NCI-H2227 (cell line): Measurements from ENCODE around the gene C9orf85.

ENCODE experiments used
- DNase-seq: peaks from one replicate; lab custom pipeline; 2025; ENCODE audit not compliant: unreplicated experiment; lab: John Stamatoyannopoulos, UW

Gene C9orf85

GRCh38 chr9:71901695-71902597, 9.5 kb upstream of the C9orf85 start:
- DNase-seq: no peak

- no peak for DNase-seq
Measured at GRCh38 chr9:71904076-71904475, 7.4 kb upstream of the C9orf85 start.

- DNase-seq: no peak
Measured at GRCh38 chr9:71908825-71909224, 2.6 kb upstream of the C9orf85 start.

- DNase-seq: peak; percentile 60
Measured at GRCh38 chr9:71909887-71910649, 1.4 kb upstream of the C9orf85 start.

GRCh38 chr9:71910650-71911060, 784 bp upstream of the C9orf85 start:
- peak; percentile 72 for DNase-seq

- DNase-seq: no peak
Measured at GRCh38 chr9:71911908-71912335, 483 bp downstream of the C9orf85 start.

- no peak for DNase-seq
Measured at GRCh38 chr9:71915495-71915894, 4.1 kb downstream of the C9orf85 start.

- no peak for DNase-seq
Measured at GRCh38 chr9:71916834-71917534, 5.5 kb downstream of the C9orf85 start.

- DNase-seq: no peak
Measured at GRCh38 chr9:71918419-71918818, 7.0 kb downstream of the C9orf85 start.

GRCh38 chr9:71920456-71921189, 9.2 kb downstream of the C9orf85 start:
- DNase-seq: no peak

GRCh38 chr9:71921190-71921814, 9.9 kb downstream of the C9orf85 start:
- DNase-seq: no peak

GRCh38 chr9:71924576-71924975, 13.1 kb downstream of the C9orf85 start:
- no peak for DNase-seq

GRCh38 chr9:71925834-71926233, 14.4 kb downstream of the C9orf85 start:
- DNase-seq: no peak

GRCh38 chr9:71928376-71928775, 16.9 kb downstream of the C9orf85 start:
- no peak for DNase-seq

- no peak for DNase-seq
Measured at GRCh38 chr9:71928806-71929205, 17.4 kb downstream of the C9orf85 start.

- no peak for DNase-seq
Measured at GRCh38 chr9:71929223-71929622, 17.8 kb downstream of the C9orf85 start.

GRCh38 chr9:71929791-71930440, 18.5 kb downstream of the C9orf85 start:
- no peak for DNase-seq

GRCh38 chr9:71931166-71931565, 19.7 kb downstream of the C9orf85 start:
- no peak for DNase-seq

GRCh38 chr9:71936066-71936465, 24.6 kb downstream of the C9orf85 start:
- DNase-seq: no peak
